Retinal pigment epithelial cell (primary cell): Measurements from ENCODE around the gene ZNF57.

ENCODE experiments used
- DNase-seq: peaks from one replicate; pipeline ENCODE4 v3.0.0-alpha.2; 2010; ENCODE audit warnings: low read depth
- H3K4me3 ChIP-seq: 2 replicates; pipeline ENCODE4 v1.5.1; 2011; ENCODE audit warnings: mild to moderate bottlenecking, low read length, control low read depth, moderate library complexity
- CTCF ChIP-seq: conservative IDR thresholded peaks from 2 replicates; pipeline ENCODE4 v1.5.1; 2011; ENCODE audit warnings: low read depth, low read length, control low read depth, inconsistent platforms

The ZNF57 gene

GRCh38 chr19:2944775-2945574 lies 44.2 kb downstream of the ZNF57 start, which contains the start of gene ZNF77:
TSS of gene ZNF77 (minus strand) at chr19:2944971. CDS start at chr19:2944840, 131 bp downstream.
- TF ChIP-seq CTCF, result no peak
- DNase-seq, result peak; percentile 98

DNA sequence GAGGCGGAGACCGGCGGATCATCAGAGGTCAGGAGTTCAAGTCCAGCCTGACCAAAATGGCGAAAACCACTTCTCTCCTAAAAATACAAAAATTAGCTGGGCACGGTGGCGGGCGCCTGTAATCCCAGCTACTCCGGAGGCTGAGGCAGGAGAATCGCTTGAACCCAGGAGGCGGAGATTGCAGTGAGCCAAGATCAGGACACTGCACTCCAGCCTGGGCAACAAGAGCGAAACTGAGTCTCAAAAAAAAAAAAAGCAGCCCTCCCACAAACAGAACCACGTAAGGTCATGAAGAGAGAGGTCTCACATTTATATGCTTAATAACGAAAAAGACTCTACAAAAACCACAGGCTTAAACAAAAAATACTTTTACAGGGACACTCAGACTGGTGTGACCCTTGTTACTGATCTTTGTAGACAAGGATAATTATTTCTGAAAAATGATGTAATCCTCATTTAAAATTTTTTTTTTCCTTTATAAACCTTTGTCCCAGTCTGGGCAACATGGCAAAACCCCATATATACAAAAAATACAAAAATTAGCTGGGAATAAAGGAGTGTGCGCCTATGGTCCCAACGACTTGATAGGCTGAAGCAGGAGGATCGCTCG lies 45.0 kb downstream of the ZNF57 start:
- TF ChIP-seq CTCF, result no peak
- peak overlapping the region; percentile 78 for H3K4me3 ChIP-seq
- DNase-seq, result no peak

More at GRCh38 chr19:2944775-2945574, 44.2 kb downstream of the ZNF57 start, which contains the start of gene ZNF77:
- peak within 1 kb of the TSS; percentile 78 for H3K4me3 ChIP-seq

DNA sequence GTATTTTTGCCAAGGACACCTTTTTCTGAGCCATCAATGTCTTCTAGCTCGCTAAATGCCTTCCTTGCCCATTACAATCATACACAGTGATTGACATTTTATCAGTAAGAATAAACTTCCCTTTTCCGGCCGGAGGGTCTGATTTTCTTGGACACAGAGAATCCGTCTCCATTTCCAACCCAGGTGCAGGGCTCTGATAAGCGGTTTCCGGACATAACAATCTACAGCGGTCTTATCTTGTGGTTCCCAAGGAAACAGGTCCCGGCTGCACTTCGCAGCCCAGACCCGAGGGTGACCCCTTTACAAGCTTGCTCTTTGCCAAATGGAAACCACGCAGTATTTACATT lies 49.2 kb downstream of the ZNF57 start:
- no peak for DNase-seq
- H3K4me3 ChIP-seq, result peak overlapping the region; percentile 78
- no peak for TF ChIP-seq CTCF

- peak; percentile 98 for DNase-seq
- no peak for TF ChIP-seq CTCF
- H3K4me3 ChIP-seq, result peak overlapping the region; percentile 78
These were observed 49.8 kb downstream of the ZNF57 start for GRCh38 chr19:2950286-2951124.

- no peak for TF ChIP-seq CTCF
- H3K4me3 ChIP-seq, result no peak overlapping the region
- no peak for DNase-seq
These were observed 52.3 kb downstream of the ZNF57 start for GRCh38 chr19:2952953-2953481.

GRCh38 chr19:2957160-2957559 lies 56.4 kb downstream of the ZNF57 start:
- no peak overlapping the region for H3K4me3 ChIP-seq
- no peak for DNase-seq
- TF ChIP-seq CTCF, result no peak
